GM12865 (cell line): Measurements from ENCODE around the gene CNTLN.

Experiments
- DNase-seq: peaks from one replicate; pipeline ENCODE4 v3.0.0; 2010; ENCODE audit warnings: low read depth
- H3K4me3 ChIP-seq: 2 replicates; pipeline ENCODE4 v1.5.1; 2011; ENCODE audit warnings: mild to moderate bottlenecking, low read depth, low read length, control low read depth
- TF ChIP-seq, protein P1 (sequence below): IDR thresholded peaks from 2 replicates; pipeline ENCODE4 v1.5.1; 2011; ENCODE audit warnings: low read length, control low read depth, low read depth, inconsistent platforms; ENCODE audit not compliant: insufficient read depth; ENCODE audit errors: missing control alignments

Gene CNTLN

DNA sequence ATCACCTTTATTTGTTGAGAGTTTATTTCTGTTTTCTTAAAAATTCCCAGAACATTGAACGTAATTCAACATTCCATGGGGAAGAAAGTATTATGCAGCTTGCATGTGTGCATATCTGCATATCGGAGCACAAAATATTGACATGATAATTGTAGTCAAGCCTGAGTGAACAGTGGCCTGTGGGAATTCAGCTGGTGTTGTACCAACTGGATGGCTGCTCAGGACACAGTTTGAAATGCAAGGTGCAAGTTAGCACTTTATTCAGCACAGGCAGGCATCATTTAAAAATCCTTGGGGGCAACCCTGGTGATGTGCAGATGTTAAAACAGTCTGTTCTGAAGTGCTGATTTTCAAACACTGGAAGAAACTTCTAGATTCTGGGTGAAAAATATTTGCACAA is 82.4 kb downstream of the CNTLN start:
- TF ChIP-seq, protein P1, sequence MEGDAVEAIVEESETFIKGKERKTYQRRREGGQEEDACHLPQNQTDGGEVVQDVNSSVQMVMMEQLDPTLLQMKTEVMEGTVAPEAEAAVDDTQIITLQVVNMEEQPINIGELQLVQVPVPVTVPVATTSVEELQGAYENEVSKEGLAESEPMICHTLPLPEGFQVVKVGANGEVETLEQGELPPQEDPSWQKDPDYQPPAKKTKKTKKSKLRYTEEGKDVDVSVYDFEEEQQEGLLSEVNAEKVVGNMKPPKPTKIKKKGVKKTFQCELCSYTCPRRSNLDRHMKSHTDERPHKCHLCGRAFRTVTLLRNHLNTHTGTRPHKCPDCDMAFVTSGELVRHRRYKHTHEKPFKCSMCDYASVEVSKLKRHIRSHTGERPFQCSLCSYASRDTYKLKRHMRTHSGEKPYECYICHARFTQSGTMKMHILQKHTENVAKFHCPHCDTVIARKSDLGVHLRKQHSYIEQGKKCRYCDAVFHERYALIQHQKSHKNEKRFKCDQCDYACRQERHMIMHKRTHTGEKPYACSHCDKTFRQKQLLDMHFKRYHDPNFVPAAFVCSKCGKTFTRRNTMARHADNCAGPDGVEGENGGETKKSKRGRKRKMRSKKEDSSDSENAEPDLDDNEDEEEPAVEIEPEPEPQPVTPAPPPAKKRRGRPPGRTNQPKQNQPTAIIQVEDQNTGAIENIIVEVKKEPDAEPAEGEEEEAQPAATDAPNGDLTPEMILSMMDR, result no peak
- H3K4me3 ChIP-seq, result no peak overlapping the region
- no peak for DNase-seq

GRCh38 chr9:17219261-17219660 is 84.4 kb downstream of the CNTLN start:
- H3K4me3 ChIP-seq, result no peak overlapping the region
- TF ChIP-seq, protein P1, result no peak
- no peak for DNase-seq

DNA sequence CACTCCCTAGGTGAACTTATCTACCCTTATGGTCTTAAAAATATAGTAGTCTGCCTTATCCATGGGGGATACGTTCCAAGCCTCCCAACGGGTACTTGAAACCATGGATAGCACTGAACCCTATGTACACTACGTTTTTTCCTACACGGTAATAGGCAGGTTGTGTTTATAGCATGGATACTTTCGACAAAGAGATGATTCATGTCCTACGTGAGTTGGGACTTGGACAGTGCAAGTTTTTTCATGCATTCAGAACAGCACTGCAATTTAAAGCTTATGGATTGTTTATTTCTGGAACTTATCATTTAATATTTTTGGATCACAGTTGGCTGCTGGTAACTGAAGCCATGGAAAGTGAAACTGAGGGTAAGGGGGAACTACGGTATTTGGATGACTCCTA is 88.1 kb downstream of the CNTLN start:
- H3K4me3 ChIP-seq, result no peak overlapping the region
- no peak for DNase-seq
- TF ChIP-seq, protein P1, result no peak

DNA sequence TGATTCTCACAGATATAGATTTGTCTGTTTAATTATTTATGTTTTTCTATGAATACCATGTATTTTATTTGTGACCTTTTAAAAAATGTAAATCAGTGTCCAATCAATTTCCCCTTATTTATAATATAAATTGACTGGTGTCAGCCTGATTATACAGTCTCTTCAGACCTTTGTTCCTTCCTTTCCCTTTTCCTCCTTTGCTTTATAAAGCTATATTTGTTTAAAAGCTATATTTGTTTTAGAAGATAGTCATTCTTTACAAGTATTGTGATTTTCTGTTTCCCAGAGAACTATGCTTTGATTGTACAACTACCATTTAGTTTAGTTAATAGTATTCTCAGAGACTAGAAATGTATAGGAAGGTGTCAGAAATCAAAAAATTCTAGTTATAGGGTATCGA is 90.6 kb downstream of the CNTLN start:
- no peak overlapping the region for H3K4me3 ChIP-seq
- no peak for DNase-seq
- TF ChIP-seq, protein P1, result no peak

DNA sequence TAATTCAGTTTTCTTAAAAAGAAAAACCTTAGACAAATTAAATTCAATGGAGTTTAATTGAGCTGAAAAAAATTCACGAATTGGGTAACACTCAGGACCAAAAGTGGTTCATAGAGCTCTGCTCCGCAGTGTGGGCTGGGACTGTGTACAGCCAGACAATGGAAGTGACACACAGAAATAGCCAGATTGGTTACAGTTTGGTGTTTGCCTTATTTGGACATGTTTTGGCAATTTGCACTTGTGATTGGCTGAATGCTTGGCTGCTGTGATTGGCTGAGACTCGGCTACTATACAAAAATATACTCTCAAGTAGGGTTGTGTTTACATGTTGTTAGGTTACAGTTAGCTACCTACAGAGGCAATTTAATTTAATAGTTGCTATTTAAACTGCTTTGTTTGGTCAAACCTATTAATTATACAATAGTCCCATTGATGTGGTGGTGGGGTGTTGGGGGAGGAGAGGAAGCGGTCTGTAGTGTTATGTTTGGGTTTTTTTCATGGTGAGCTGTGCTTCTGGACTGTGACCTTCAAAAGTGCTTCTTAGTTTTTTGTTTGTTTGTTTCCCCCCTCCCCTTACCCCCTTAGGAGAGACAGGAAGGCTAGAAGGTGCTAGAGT is 95.2 kb downstream of the CNTLN start:
- DNase-seq, result no peak
- TF ChIP-seq, protein P1, result no peak
- no peak overlapping the region for H3K4me3 ChIP-seq

GRCh38 chr9:17230646-17231045 is 95.8 kb downstream of the CNTLN start:
- DNase-seq, result no peak
- H3K4me3 ChIP-seq, result no peak overlapping the region
- TF ChIP-seq, protein P1, result no peak

DNA sequence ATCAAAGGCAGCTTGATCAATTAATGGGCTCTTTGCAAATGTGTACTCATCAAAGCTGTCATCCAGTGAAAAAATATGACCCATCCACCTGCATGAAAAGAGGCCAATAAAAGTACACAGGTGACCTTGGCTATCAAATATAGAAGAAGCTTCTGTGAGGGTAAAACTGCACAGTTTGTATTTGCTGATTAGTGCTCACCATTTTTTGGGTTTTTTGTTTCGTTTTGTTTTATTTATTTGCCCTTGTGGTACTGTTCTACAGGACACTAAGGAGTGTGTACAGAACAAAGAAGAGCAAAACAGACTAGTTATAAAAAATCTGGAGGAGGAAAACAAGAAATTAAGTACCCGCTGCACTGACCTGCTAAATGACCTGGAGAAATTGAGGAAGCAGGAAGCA is 101.3 kb downstream of the CNTLN start:
- no peak for DNase-seq
- TF ChIP-seq, protein P1, result no peak
- H3K4me3 ChIP-seq, result no peak overlapping the region
